GM23248 (cell line): ENCODE results near the gene IARS1. TPM values are rescaled to one million over a fixed set of nuclear protein-coding genes. Genes with fewer than 3 reads are reported as not detected.
A peak's percentile ranks its signal among the peaks of the same experiment; 100 is the strongest.

ENCODE experiments used
- DNase-seq: peaks from one replicate; pipeline ENCODE4 v3.0.0-alpha.2; 2015
- H2AFZ ChIP-seq: fragments of 200-600 bp; sonication (generic); 2 replicates; pipeline ENCODE4 v1.6.1; 2016; ENCODE audit warnings: antibody characterized with exemption
- H3F3A ChIP-seq: fragments of 200-600 bp; sonication (generic); 2 replicates; pipeline ENCODE4 v1.6.1; 2016; ENCODE audit warnings: mild to moderate bottlenecking, antibody characterized with exemption, mixed run types; ENCODE audit not compliant: insufficient read depth
- H3K27ac ChIP-seq: fragments of 200-600 bp; sonication (generic); 2 replicates; pipeline ENCODE4 v1.5.1; 2016; ENCODE audit warnings: mild to moderate bottlenecking
- H3K27me3 ChIP-seq: fragments of 200-600 bp; sonication (generic); replicated peaks from 2 replicates; pipeline ENCODE4 v1.6.1; 2016; ENCODE audit warnings: mild to moderate bottlenecking; ENCODE audit not compliant: insufficient read depth
- H3K36me3 ChIP-seq: fragments of 200-600 bp; sonication (generic); 2 replicates; pipeline ENCODE4 v1.6.1; 2016; ENCODE audit warnings: low read depth, mild to moderate bottlenecking
- H3K4me1 ChIP-seq: fragments of 200-600 bp; sonication (generic); 2 replicates; pipeline ENCODE4 v1.6.1; 2016; ENCODE audit warnings: mild to moderate bottlenecking; ENCODE audit not compliant: insufficient read depth
- H3K4me2 ChIP-seq: fragments of 200-600 bp; sonication (generic); one replicate; pipeline ENCODE4 v1.6.1; 2016; ENCODE audit warnings: mild to moderate bottlenecking; ENCODE audit not compliant: unreplicated experiment
- H3K4me3 ChIP-seq: fragments of 200-600 bp; sonication (generic); 2 replicates; pipeline ENCODE4 v1.5.1; 2016; ENCODE audit warnings: mild to moderate bottlenecking
- H3K79me2 ChIP-seq: fragments of 200-600 bp; sonication (generic); 2 replicates; pipeline ENCODE4 v1.6.1; 2016; ENCODE audit warnings: mild to moderate bottlenecking; ENCODE audit not compliant: insufficient read depth
- H3K9ac ChIP-seq: fragments of 200-600 bp; sonication (generic); 2 replicates; pipeline ENCODE4 v1.6.1; 2016; ENCODE audit warnings: mild to moderate bottlenecking
- H3K9me2 ChIP-seq: fragments of 200-600 bp; sonication (generic); 2 replicates; pipeline ENCODE4 v1.6.1; 2016; ENCODE audit warnings: mixed run types, mild to moderate bottlenecking, moderate library complexity; ENCODE audit not compliant: insufficient read depth
- H3K9me3 ChIP-seq: fragments of 200-600 bp; sonication (generic); one replicate; pipeline ENCODE4 v1.6.1; 2017; ENCODE audit warnings: low read depth
- H4K20me1 ChIP-seq: fragments of 200-600 bp; sonication (generic); 2 replicates; pipeline ENCODE4 v1.6.0; 2016; ENCODE audit not compliant: insufficient read depth
- EZH2 ChIP-seq: fragments of 200-600 bp; sonication (generic); IDR thresholded peaks from 2 replicates; pipeline ENCODE4 v1.6.1; 2018; ENCODE audit warnings: antibody characterized with exemption, mild to moderate bottlenecking; ENCODE audit not compliant: insufficient read depth, poor library complexity, severe bottlenecking
- EZH2phosphoT487 ChIP-seq: fragments of 200-600 bp; sonication (generic); IDR thresholded peaks from 2 replicates; pipeline ENCODE4 v1.6.1; 2018; ENCODE audit warnings: antibody characterized with exemption, moderate library complexity, mild to moderate bottlenecking, low read depth; ENCODE audit not compliant: insufficient read depth
- WGBS, 2 experiments: methylation state at CpG; one replicate each; pipeline ENCODE4 v1.1.6; 2015 to 2017; ENCODE audit warnings: low lambda C conversion rate in 2 of 2, low coverage in 1 of 2; ENCODE audit errors: missing lambda C conversion rate in 2 of 2; 5-methylcytosine and 5-hydroxymethylcytosine counted together
- in situ Hi-C: fragments of 300-500 bp; cut with MboI; formaldehyde crosslinking; loops from 2 replicates; pipeline ENCODE4 v1.15.0; 2020
- polyA plus RNA-seq: library from polyadenylated mRNA; unstranded; fragments of >200 nt; fragmentation: Nextera tagmentation; extraction: Ambion mirVana; gene quantifications from 2 replicates; pipeline ENCODE4 v1.2.1, GENCODE V29; 2016
- total RNA-seq: library from RNA; depleted of rRNA; stranded (reverse); fragments of >200 nt; shearing (Covaris generic); gene quantifications from 2 replicates; pipeline ENCODE4 v1.2.3, GENCODE V29; 2014

Gene IARS1
- total and polyA plus RNA-seq, 2 experiments from 2014 or later: 223 to 343 TPM

GRCh38 chr9:92291577-92291976, 1.9 kb downstream of the IARS1 start:
- Histone ChIP-seq H2AFZ (no peak overlapping the region), H3K9me2 (no peaks in the 10 kb centered on the region), H3K4me3 (peak overlapping the region; percentile 97), H3K36me3 (peaks cover 35% of the 10 kb centered on the region), H3K9me3 (no peaks in the 10 kb centered on the region), H3K9ac (peak overlapping the region; percentile 97; the same call in 1 of the 2 replicates), H4K20me1 (peaks cover 11% of the 10 kb centered on the region; the same call in 1 of the 2 replicates), H3K4me1 (peaks cover 39% of the 10 kb centered on the region), H3K27ac (peak overlapping the region; percentile 46; the same call in 1 of the 2 replicates), H3K4me2 (peak overlapping the region; percentile 92), H3K79me2 (peaks cover 80% of the 10 kb centered on the region), H3F3A (peaks cover 71% of the 10 kb centered on the region), H3K27me3 (no peaks in the 10 kb centered on the region)
- in situ Hi-C loops: no loop called here
- WGBS, 2 experiments: 88 to 95% methylated on average over 2 of the region's 2 CpGs
- TF ChIP-seq EZH2: no peak
- TF ChIP-seq EZH2phosphoT487: no peak
- peak; percentile 9 for DNase-seq

DNA sequence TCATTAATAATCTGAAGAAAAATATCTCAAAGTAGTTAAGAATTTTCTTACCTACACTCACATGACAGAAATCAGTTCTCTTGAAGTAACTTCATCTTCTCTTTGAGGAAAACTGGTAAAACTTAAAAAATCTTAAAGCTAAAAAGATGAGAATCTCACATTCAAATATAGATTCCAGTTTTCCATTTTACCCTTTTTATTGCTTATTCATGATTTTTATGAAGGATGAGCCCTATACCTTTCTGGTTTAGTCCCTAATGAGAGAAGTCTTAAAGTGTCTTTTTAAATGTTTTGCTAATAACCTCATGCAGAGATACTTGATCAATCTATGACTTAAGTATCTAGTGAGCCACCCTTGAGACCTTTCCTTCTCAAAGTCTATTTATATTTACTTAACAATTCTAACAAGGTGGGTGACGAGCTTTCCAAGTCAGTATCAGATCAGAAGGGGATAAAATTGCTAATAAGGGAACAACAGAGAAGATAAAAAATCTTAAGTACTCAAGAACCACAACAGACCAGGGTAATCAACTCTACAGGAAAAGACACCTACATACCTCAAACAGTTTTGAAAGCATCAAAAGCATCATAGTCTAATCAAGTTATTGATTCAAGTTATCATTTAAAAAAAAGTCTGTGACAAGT, 2.6 kb downstream of the IARS1 start:
- Histone ChIP-seq H4K20me1 (peaks cover 11% of the 10 kb centered on the region; the same call in 1 of the 2 replicates), H3K27me3 (no peaks in the 10 kb centered on the region), H3K4me1 (peaks cover 39% of the 10 kb centered on the region), H3K27ac (peak overlapping the region; percentile 46), H3K79me2 (peaks cover 87% of the 10 kb centered on the region), H3K9me3 (no peaks in the 10 kb centered on the region), H3K4me3 (peak overlapping the region; percentile 97), H3K9ac (peak overlapping the region; percentile 97; the same call in 1 of the 2 replicates), H3F3A (peaks cover 67% of the 10 kb centered on the region), H3K9me2 (no peaks in the 10 kb centered on the region), H3K36me3 (peaks cover 41% of the 10 kb centered on the region), H2AFZ (no peak overlapping the region), H3K4me2 (peak overlapping the region; percentile 92)
- TF ChIP-seq EZH2phosphoT487: no peak
- TF ChIP-seq EZH2: no peak
- 64 to 74% methylated on average over 1 of the region's 1 CpG for WGBS, 2 experiments
- in situ Hi-C loops: no loop called here
- no peak for DNase-seq

DNA sequence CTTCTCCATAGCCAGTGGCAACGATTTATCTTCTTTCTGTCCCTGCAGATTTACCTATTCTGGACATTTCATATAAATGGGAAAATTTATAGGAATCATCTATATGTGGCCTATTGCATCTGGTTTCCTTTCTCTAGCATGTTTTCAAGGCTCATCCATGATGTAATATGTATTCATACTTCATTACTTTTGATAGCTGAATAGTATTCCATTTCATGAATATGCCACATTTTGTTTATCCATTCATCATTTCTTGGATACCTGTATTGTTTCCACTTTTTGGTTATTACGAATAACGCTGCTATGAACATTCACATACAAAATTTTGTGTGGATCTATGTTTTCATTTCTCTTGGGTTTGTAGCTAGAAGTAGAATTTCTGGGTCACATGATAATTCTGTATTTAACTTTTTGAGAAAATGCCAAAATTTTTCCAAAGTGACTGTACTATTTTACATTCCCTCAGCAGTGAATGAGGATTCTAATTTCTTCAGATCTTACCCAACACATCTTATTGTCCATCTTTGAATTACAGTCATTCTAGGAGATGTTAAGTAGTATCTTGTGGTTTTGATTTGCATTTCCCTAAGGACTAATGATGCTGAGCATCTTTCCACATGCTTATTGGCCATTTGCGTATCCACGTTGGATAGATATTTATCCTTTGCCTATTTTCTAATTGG, 3.6 kb downstream of the IARS1 start:
- no peaks in the 10 kb centered on the region for H3K27me3 ChIP-seq
- H3K36me3 ChIP-seq: peaks cover 51% of the 10 kb centered on the region
- no peaks in the 10 kb centered on the region for H3K9me2 ChIP-seq
- no peak overlapping the region for H3K4me2 ChIP-seq
- no peak overlapping the region for H3K9ac ChIP-seq
- in situ Hi-C loops: no loop called here
- no peak overlapping the region for H2AFZ ChIP-seq
- peaks cover 17% of the 10 kb centered on the region for H4K20me1 ChIP-seq
- WGBS, 2 experiments: 90% methylated on average over 5 of the region's 5 CpGs
- no peaks in the 10 kb centered on the region for H3K9me3 ChIP-seq
- H3K27ac ChIP-seq: peak overlapping the region; percentile 46
- TF ChIP-seq EZH2 (no peak), EZH2phosphoT487 (no peak)
- peaks cover 58% of the 10 kb centered on the region for H3F3A ChIP-seq
- H3K4me1 ChIP-seq: peaks cover 36% of the 10 kb centered on the region
- H3K79me2 ChIP-seq: peaks cover 92% of the 10 kb centered on the region
- DNase-seq: peak; percentile 66
- no peak overlapping the region for H3K4me3 ChIP-seq

DNA sequence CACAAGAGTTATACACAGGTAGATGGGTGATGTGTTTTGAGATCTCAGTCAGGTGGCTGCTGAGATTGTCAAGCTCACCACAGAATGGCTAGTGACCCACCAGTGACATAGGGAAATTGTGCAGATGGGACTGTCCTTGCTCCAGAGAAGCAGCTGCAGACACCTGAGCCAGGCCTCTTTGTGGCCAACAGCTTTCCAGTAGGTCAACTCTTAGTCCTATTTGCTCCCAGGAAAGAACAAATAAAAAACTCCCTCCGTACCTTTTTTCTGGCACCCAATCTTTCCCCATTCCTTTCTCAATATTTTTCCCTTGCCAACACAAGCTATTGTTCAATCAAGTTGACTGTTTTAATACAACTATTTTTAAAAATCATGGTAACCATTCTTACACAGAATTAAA, 14.2 kb downstream of the IARS1 start:
- no peaks in the 10 kb centered on the region for H3K9me2 ChIP-seq

More for the DNA sequence above, 14.2 kb downstream of the IARS1 start:
- Histone ChIP-seq H3K9ac (no peak overlapping the region), H3K4me3 (no peak overlapping the region), H3K4me1 (peaks cover 25% of the 10 kb centered on the region), H3K27me3 (no peaks in the 10 kb centered on the region), H3K9me3 (no peaks in the 10 kb centered on the region), H3F3A (peaks cover 41% of the 10 kb centered on the region), H3K4me2 (no peak overlapping the region), H3K36me3 (peaks cover 80% of the 10 kb centered on the region), H3K27ac (peak overlapping the region; percentile 60), H3K79me2 (peaks cover 88% of the 10 kb centered on the region), H4K20me1 (no peaks in the 10 kb centered on the region; the same call in 1 of the 2 replicates), H2AFZ (no peak overlapping the region)
- TF ChIP-seq EZH2 (no peak), EZH2phosphoT487 (no peak)
- 97 to 100% methylated on average over 1 of the region's 1 CpG for WGBS, 2 experiments
- DNase-seq: no peak
- in situ Hi-C loops: no loop called here
